Activated T-helper 1 cell treated with anti-CD3 and anti-CD28 coated beads, Interleukin-12 subunit alpha, Interleukin-12 subunit beta, Interleukin-2, Interleukin-4 antibody, amounts not matched to agents 30 ng/mL and 10 ng/mL and 1 ng/mL, durations not matched to agents 14 hours and 24 hours and 36 hours (primary cell): ENCODE measurements around the gene MBOAT7. TPM values are rescaled to one million over a fixed set of nuclear protein-coding genes. Genes with fewer than 3 reads are reported as not detected.

Experiments used
- DNase-seq: peaks from one replicate; pipeline ENCODE4 v3.0.0; 2021; ENCODE audit warnings: low spot score
- H3K27ac Mint-ChIP-seq: one replicate; pipeline ENCODE4 v1.8.0; 2021; ENCODE audit warnings: mild to moderate bottlenecking, mixed read lengths
- H3K27me3 Mint-ChIP-seq: one replicate; pipeline ENCODE4 v1.8.0; 2022; ENCODE audit warnings: mild to moderate bottlenecking, moderate library complexity, mixed read lengths; ENCODE audit not compliant: insufficient read depth
- H3K36me3 Mint-ChIP-seq: one replicate; pipeline ENCODE4 v1.8.0; 2021; ENCODE audit warnings: low read depth, mixed read lengths
- H3K4me1 Mint-ChIP-seq: one replicate; pipeline ENCODE4 v1.8.0; 2021; ENCODE audit warnings: low read depth, mixed read lengths
- H3K4me3 Mint-ChIP-seq: one replicate; pipeline ENCODE4 v1.8.0; 2021; ENCODE audit warnings: mild to moderate bottlenecking, moderate library complexity, mixed read lengths
- H3K9me3 Mint-ChIP-seq: one replicate; pipeline ENCODE4 v1.8.0; 2021; ENCODE audit warnings: mixed read lengths
- intact Hi-C: fragments of 100-400 bp; cut with micrococcal nuclease; formaldehyde crosslinking; loops from one replicate; pipeline ENCODE4 v1.15.1; 2024
- total RNA-seq: library from RNA; stranded (reverse); gene quantifications from 2 replicates; pipeline ENCODE4 v1.2.3, GENCODE V29; 2022

The MBOAT7 gene
- total RNA-seq, 1 donor from 2014 or later, result 263 TPM

GRCh38 chr19:54136864-54137698, 52.3 kb downstream of the MBOAT7 start:
- Mint-ChIP-seq H3K36me3 (peaks cover 10% of the 10 kb centered on the region), H3K27ac (peak overlapping the region; percentile 78), H3K4me1 (peaks cover 40% of the 10 kb centered on the region), H3K27me3 (no peaks in the 10 kb centered on the region), H3K4me3 (peak overlapping the region; percentile 88), H3K9me3 (no peaks in the 10 kb centered on the region)
- peak; percentile 99 for DNase-seq
- intact Hi-C loops, result loop anchor here (1.0 to 10.0 kb wide), 12 partner anchors 22 to 1518 kb away; partner anchors contain the start of genes LENG1, LENG8, LENG9 and MYADM

- no peak for DNase-seq
- Mint-ChIP-seq H3K36me3 (peaks cover 6% of the 10 kb centered on the region), H3K4me1 (peaks cover 33% of the 10 kb centered on the region), H3K27ac (peak overlapping the region; percentile 78), H3K9me3 (no peaks in the 10 kb centered on the region), H3K27me3 (no peaks in the 10 kb centered on the region), H3K4me3 (peak overlapping the region; percentile 88)
- intact Hi-C loops, result loop anchor here (2.0 to 10.0 kb wide), 3 partner anchors 705 to 1519 kb away; partner anchors contain the start of genes U2AF2 and ZNF761
Observed at GRCh38 chr19:54136086-54136863, 53.1 kb downstream of the MBOAT7 start.

GRCh38 chr19:54133957-54134590, 55.3 kb downstream of the MBOAT7 start:
- no peak for DNase-seq
- H3K27ac Mint-ChIP-seq, result no peak overlapping the region
- H3K36me3 Mint-ChIP-seq, result peaks cover 1% of the 10 kb centered on the region
- no peaks in the 10 kb centered on the region for H3K27me3 Mint-ChIP-seq
- H3K4me1 Mint-ChIP-seq, result peaks cover 19% of the 10 kb centered on the region
- intact Hi-C loops, result loop anchor here (10.0 kb wide), 1 partner anchor 1521 kb away; the partner anchor contains the start of gene U2AF2
- H3K9me3 Mint-ChIP-seq, result no peaks in the 10 kb centered on the region
- no peak overlapping the region for H3K4me3 Mint-ChIP-seq

- Mint-ChIP-seq H3K36me3 (no peaks in the 10 kb centered on the region), H3K4me1 (peaks cover 13% of the 10 kb centered on the region), H3K27me3 (no peaks in the 10 kb centered on the region), H3K27ac (no peak overlapping the region), H3K4me3 (no peak overlapping the region), H3K9me3 (no peaks in the 10 kb centered on the region)
- DNase-seq, result no peak
- intact Hi-C loops, result loop anchor here (10.0 kb wide), 1 partner anchor 1521 kb away; the partner anchor contains the start of gene U2AF2
Observed at GRCh38 chr19:54133312-54133956, 55.9 kb downstream of the MBOAT7 start.

- Mint-ChIP-seq H3K4me3 (no peak overlapping the region), H3K4me1 (no peaks in the 10 kb centered on the region), H3K27me3 (no peaks in the 10 kb centered on the region), H3K27ac (no peak overlapping the region), H3K36me3 (peaks cover 9% of the 10 kb centered on the region), H3K9me3 (no peaks in the 10 kb centered on the region)
- DNase-seq, result no peak
- intact Hi-C loops, result no loop called here
Observed at GRCh38 chr19:54129617-54129996, 59.8 kb downstream of the MBOAT7 start.

- no peaks in the 10 kb centered on the region for H3K9me3 Mint-ChIP-seq
- no peak for DNase-seq
- H3K4me1 Mint-ChIP-seq, result no peaks in the 10 kb centered on the region
- no peak overlapping the region for H3K27ac Mint-ChIP-seq
- intact Hi-C loops, result no loop called here
- no peaks in the 10 kb centered on the region for H3K27me3 Mint-ChIP-seq
- peaks cover 9% of the 10 kb centered on the region for H3K36me3 Mint-ChIP-seq
- no peak overlapping the region for H3K4me3 Mint-ChIP-seq
Observed at GRCh38 chr19:54128796-54129616, 60.4 kb downstream of the MBOAT7 start.

- H3K9me3 Mint-ChIP-seq, result no peaks in the 10 kb centered on the region
- intact Hi-C loops, result no loop called here
- no peak overlapping the region for H3K4me3 Mint-ChIP-seq
- no peaks in the 10 kb centered on the region for H3K4me1 Mint-ChIP-seq
- DNase-seq, result no peak
- no peaks in the 10 kb centered on the region for H3K27me3 Mint-ChIP-seq
- H3K27ac Mint-ChIP-seq, result no peak overlapping the region
- H3K36me3 Mint-ChIP-seq, result peaks cover 9% of the 10 kb centered on the region
Observed at GRCh38 chr19:54128441-54128725, 61.0 kb downstream of the MBOAT7 start.

- Mint-ChIP-seq H3K36me3 (peaks cover 9% of the 10 kb centered on the region), H3K27ac (no peak overlapping the region), H3K27me3 (no peaks in the 10 kb centered on the region), H3K4me1 (no peaks in the 10 kb centered on the region), H3K4me3 (no peak overlapping the region), H3K9me3 (no peaks in the 10 kb centered on the region)
- intact Hi-C loops, result no loop called here
- DNase-seq, result no peak
Observed at GRCh38 chr19:54127688-54128440, 61.5 kb downstream of the MBOAT7 start.

GRCh38 chr19:54125713-54126112, 63.7 kb downstream of the MBOAT7 start:
- H3K9me3 Mint-ChIP-seq, result no peaks in the 10 kb centered on the region
- no peaks in the 10 kb centered on the region for H3K27me3 Mint-ChIP-seq
- no peak overlapping the region for H3K4me3 Mint-ChIP-seq
- H3K36me3 Mint-ChIP-seq, result peaks cover 20% of the 10 kb centered on the region
- H3K4me1 Mint-ChIP-seq, result no peaks in the 10 kb centered on the region
- no peak for DNase-seq
- H3K27ac Mint-ChIP-seq, result no peak overlapping the region
- intact Hi-C loops, result no loop called here

GRCh38 chr19:54124393-54124792, 65.0 kb downstream of the MBOAT7 start:
- Mint-ChIP-seq H3K4me3 (no peak overlapping the region), H3K4me1 (no peaks in the 10 kb centered on the region), H3K27me3 (no peaks in the 10 kb centered on the region), H3K36me3 (peaks cover 22% of the 10 kb centered on the region), H3K9me3 (no peaks in the 10 kb centered on the region), H3K27ac (no peak overlapping the region)
- no peak for DNase-seq
- intact Hi-C loops, result no loop called here

- intact Hi-C loops, result no loop called here
- H3K27ac Mint-ChIP-seq, result no peak overlapping the region
Observed at GRCh38 chr19:54123682-54124081, 65.7 kb downstream of the MBOAT7 start.

More at GRCh38 chr19:54123682-54124081, 65.7 kb downstream of the MBOAT7 start:
- no peaks in the 10 kb centered on the region for H3K4me1 Mint-ChIP-seq
- H3K36me3 Mint-ChIP-seq, result peaks cover 22% of the 10 kb centered on the region
- H3K9me3 Mint-ChIP-seq, result no peaks in the 10 kb centered on the region
- H3K27me3 Mint-ChIP-seq, result no peaks in the 10 kb centered on the region
- no peak for DNase-seq
- no peak overlapping the region for H3K4me3 Mint-ChIP-seq
